CD4-positive, alpha-beta T cell treated with Interleukin-17A for 1 hour (primary cell): ENCODE measurements around the gene FOS.
"Not testable (repeated sequence)": the region's sequence is repeated elsewhere in the genome, so short reads cannot be mapped to it uniquely, and the experiment has no call there.

Experiments
- DNase-seq: peaks from one replicate; pipeline ENCODE4 v3.0.0-alpha.2; 2020

FOS gene

GRCh38 chr14:75277815-75278421 is 710 bp upstream of the FOS start:
- DNase-seq: no peak

- peak; percentile 74 for DNase-seq
These were observed 630 bp downstream of the FOS start for GRCh38 chr14:75279153-75279762.

- DNase-seq: peak; percentile 60
These were observed 1.2 kb downstream of the FOS start for GRCh38 chr14:75279763-75280290.

DNA sequence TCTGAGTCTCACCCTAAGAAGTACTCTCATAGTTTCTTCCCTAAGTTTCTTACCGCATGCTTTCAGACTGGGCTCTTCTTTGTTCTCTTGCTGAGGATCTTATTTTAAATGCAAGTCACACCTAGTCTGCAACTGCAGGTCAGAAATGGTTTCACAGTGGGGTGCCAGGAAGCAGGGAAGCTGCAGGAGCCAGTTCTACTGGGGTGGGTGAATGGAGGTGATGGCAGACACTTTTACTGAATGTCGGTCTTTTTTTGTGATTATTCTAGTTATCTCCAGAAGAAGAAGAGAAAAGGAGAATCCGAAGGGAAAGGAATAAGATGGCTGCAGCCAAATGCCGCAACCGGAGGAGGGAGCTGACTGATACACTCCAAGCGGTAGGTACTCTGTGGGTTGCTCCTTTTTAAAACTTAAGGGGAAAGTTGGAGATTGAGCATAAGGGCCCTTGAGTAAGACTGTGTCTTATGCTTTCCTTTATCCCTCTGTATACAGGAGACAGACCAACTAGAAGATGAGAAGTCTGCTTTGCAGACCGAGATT is 1.7 kb downstream of the FOS start:
- no peak for DNase-seq

- DNase-seq: peak; percentile 67
These were observed 2.4 kb downstream of the FOS start for GRCh38 chr14:75280831-75281653.

GRCh38 chr14:75281654-75282019 is 3.0 kb downstream of the FOS start:
- peak; percentile 80 for DNase-seq

- DNase-seq: peak; percentile 91
These were observed 3.5 kb downstream of the FOS start for GRCh38 chr14:75282170-75282554.

DNA sequence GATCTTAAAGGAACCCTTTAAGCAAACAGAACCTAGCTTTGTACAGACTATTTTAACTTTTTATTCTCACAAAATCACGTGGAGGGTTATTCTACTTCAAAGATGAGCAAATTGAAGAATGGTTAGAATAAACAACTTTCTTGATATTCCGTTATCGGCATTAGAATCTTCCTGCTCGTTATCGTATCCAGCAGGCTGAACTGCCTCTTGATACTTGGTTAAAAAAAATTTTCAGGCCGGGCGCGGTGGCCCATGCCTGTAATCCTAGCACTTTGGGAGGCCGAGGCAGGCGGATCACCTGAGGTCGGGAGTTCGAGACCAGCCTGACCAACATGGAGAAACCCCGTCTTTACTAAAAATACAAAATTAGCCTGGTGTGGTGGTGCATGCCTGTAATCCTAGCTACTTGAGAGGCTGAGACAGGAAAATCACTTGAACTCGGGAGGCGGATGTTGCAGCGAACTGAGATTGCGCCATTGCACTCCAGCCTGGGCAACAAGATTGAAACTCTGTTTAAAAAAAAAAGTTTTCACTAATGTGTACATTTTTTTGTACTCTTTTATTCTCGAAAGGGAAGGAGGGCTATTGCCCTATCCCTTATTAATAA is 4.0 kb downstream of the FOS start:
- DNase-seq: not testable (repeated sequence)

- DNase-seq: peak; percentile 88
These were observed 4.7 kb downstream of the FOS start for GRCh38 chr14:75283162-75283832.

DNA sequence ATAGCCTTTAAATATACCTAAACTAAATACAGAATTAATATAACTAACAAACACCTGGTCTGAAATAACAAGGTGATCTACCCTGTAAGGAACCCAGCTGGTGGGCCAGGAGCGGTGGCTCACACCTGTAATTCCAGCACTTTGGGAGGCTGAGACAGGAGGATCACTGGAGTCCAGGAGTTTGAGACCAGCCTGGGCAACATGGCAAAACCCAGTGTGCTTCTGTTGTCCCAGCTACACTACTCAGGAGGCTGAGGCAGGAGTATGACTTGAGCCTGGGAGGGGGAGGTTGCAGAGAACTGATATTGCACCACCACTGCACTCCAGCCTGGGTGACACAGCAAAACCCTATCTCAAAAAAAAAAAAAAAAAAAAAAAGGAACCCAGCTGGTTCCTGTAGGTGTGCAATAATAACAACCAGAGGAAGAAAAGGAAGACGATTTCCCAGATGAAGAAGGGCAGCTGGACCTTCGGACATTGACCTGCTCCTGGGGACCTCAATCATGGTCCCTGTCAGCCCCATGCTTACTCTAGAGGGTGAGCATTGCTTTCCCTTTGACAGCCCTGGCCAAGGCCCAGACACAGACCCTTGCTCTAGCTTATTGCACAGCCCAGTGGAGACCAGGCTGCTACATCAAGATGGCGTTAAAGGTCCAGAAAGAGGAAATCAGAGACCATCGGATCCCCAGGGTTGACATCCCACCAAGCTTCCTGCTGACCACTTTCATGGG is 5.4 kb downstream of the FOS start:
- DNase-seq: peak; percentile 76

GRCh38 chr14:75285331-75285730 is 6.7 kb downstream of the FOS start:
- no peak for DNase-seq

DNA sequence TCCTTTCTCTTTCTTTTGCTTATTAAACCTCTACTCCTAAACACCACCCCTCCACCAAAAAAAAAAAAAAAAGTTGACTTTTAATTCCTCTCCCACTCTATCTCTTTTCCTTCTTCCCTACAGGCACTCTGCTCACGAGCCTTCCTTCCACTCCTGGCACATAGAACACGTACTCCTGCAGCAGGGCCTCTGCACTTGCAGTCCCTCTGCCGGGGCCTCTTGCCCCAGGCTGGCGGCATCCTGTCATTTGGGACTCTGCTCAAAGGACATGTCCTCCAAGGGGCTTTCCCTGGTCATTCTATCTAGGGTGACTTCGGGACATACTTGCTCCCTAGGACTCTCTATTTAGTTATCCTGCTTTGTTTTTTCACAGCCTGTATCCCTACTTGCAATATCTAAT is 7.7 kb downstream of the FOS start:
- DNase-seq: no peak

DNA sequence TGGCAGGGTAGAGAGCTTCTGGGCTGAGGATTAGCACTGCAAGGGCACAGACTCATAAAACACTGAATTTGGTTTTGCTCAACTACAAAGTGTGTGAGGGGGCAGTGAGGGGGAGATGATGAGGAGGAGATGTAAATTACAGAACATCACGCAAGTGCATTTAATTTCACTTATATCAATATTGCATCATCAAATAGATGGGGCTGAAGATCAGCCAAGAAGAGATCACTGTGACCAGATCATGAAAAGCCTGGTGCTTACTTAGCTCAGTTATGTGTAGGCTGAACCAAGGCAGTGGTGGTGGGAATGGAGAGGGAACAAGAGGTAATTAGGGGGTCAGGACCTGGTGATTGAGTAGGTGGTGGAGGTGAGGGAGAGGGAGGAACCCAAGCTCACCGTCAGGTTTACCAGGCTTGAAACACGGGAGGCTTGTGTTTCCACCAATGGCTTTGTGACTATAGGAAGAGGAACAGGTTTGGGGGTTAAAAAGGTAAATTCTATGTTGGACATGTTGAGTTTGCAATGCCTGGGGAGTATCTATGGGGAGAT is 11.3 kb downstream of the FOS start:
- no peak for DNase-seq

- no peak for DNase-seq
These were observed 12.2 kb downstream of the FOS start for GRCh38 chr14:75290851-75291250.

- DNase-seq: no peak
These were observed 12.7 kb downstream of the FOS start for GRCh38 chr14:75291331-75291730.

DNA sequence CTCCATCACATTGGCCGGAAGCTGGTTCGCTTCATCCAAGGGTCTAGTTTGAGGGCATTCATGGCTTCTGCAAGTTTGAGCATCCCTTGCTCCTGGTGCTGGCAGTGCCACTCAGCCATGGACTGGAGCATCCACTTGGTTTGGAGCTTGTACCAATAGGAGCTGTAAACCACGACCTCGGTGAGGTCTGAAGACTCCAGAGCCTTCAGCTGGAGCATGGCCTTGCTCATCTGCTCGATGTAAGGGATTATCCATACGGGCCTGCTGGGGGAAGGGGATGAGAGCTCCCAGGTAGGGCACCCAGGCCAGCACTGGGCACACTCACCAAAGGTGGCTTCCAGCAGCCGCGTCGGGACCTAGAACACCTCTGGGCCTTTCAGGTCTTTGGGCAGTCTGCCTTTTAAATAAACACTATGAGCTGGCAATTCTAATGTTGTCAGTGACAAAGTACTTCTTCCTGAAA is 13.5 kb downstream of the FOS start:
- no peak for DNase-seq

GRCh38 chr14:75292886-75293285 is 14.3 kb downstream of the FOS start:
- DNase-seq: no peak

- DNase-seq: peak; percentile 96
These were observed 15.5 kb downstream of the FOS start for GRCh38 chr14:75293920-75294648.

DNA sequence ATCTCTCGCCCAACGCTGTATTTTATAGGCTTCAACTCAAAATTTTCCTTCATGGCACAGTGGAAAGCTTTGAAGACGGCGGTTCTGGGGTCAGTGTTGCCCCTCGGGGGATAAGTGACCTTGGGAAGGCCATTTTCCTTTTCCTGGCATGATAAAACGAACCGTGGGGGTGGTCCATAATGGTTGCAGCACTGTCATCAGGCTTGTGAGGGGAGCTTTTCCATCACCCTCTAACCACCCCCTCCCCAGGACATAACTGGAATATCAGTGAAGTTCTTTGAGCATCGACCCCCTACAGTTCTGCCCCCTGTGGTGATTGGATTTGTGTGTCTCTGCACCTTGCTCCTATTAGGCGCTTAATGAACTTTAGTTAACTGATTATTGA is 16.0 kb downstream of the FOS start:
- no peak for DNase-seq

GRCh38 chr14:75295061-75295461 is 16.4 kb downstream of the FOS start:
- peak; percentile 47 for DNase-seq
